K562 (cell line): Measurements from ENCODE around the gene CCR6. TPM values are rescaled to one million over a fixed set of nuclear protein-coding genes. Genes with fewer than 3 reads are reported as not detected.

ENCODE experiments used
- BRD9 ChIP-seq: fragments of 450-650 bp; IDR thresholded peaks from 2 replicates; pipeline ENCODE4 v1.6.1; 2018; ENCODE audit warnings: low read depth; ENCODE audit not compliant: partially characterized antibody
- C11orf30 ChIP-seq: fragments of 450-650 bp; IDR thresholded peaks from 2 replicates; pipeline ENCODE4 v1.6.1; 2016; ENCODE audit warnings: low read depth, mild to moderate bottlenecking
- CBX3 ChIP-seq, 2 experiments: IDR thresholded peaks; 1 replicate in 1 of 2; 2 replicates in 1 of 2; pipeline ENCODE4 v1.6.1; 2012; ENCODE audit warnings: inconsistent platforms in 2 of 2, low read length in 2 of 2, borderline replicate concordance in 1 of 2, control low read depth in 1 of 2
- CC2D1A ChIP-seq: fragments of 450-650 bp; IDR thresholded peaks from 2 replicates; pipeline ENCODE4 v1.6.1; 2017; ENCODE audit warnings: mild to moderate bottlenecking
- FOXK1 ChIP-seq: sonication (generic); formaldehyde crosslinking; IDR thresholded peaks from 2 replicates; pipeline ENCODE4 v1.8.0; 2022; ENCODE audit warnings: missing genetic modification reagents, mild to moderate bottlenecking, borderline replicate concordance
- HDAC3 ChIP-seq: fragments of 450-650 bp; IDR thresholded peaks from 2 replicates; pipeline ENCODE4 v1.6.1; 2018; ENCODE audit warnings: borderline replicate concordance, mild to moderate bottlenecking, moderate library complexity; ENCODE audit not compliant: partially characterized antibody
- HIVEP1 ChIP-seq: fragments of 250-450 bp; sonication (Bioruptor Pico); IDR thresholded peaks from 2 replicates; pipeline ENCODE4 v1.4.0; 2020; ENCODE audit warnings: mild to moderate bottlenecking
- JUN ChIP-seq, 2 experiments: sonication (generic) in 1 of 2; formaldehyde crosslinking in 1 of 2; IDR thresholded peaks; 2 replicates each; pipeline versions ENCODE4 v1.6.1 to v1.8.0; 2012 to 2022; ENCODE audit warnings: borderline replicate concordance in 2 of 2, mild to moderate bottlenecking in 2 of 2, improper control_type of control experiment in 1 of 2, low read depth in 1 of 2, low read length in 1 of 2, missing genetic modification reagents in 1 of 2
- KDM5B ChIP-seq: fragments of 200-600 bp; sonication (generic); IDR thresholded peaks from 2 replicates; pipeline ENCODE4 v1.6.1; 2012; ENCODE audit warnings: low read depth, mild to moderate bottlenecking, moderate library complexity, low read length, control low read depth, inconsistent platforms; ENCODE audit not compliant: insufficient replicate concordance
- NCOA1 ChIP-seq: fragments of 450-650 bp; IDR thresholded peaks from 2 replicates; pipeline ENCODE4 v1.6.1; 2016; ENCODE audit warnings: low read depth
- POLR2H ChIP-seq: IDR thresholded peaks from 2 replicates; pipeline ENCODE4 v1.6.1; 2016; ENCODE audit warnings: missing genetic modification characterization, low read depth, mild to moderate bottlenecking, control low read depth, missing compliant biosample characterization, moderate library complexity
- PTTG1 ChIP-seq: fragments of 450-650 bp; IDR thresholded peaks from 2 replicates; pipeline ENCODE4 v1.6.1; 2016; ENCODE audit warnings: low read depth, mild to moderate bottlenecking, missing genetic modification characterization, missing compliant biosample characterization
- RBBP5 ChIP-seq: fragments of 200-600 bp; sonication (generic); IDR thresholded peaks from 2 replicates; pipeline ENCODE4 v1.6.1; 2012; ENCODE audit warnings: borderline replicate concordance, mild to moderate bottlenecking, low read length, control low read depth, inconsistent platforms; ENCODE audit not compliant: insufficient read depth, poor library complexity, severe bottlenecking
- SRSF9 ChIP-seq: fragments of 200-400 bp; formaldehyde crosslinking; IDR thresholded peaks from 2 replicates; pipeline ENCODE4 v1.6.1; 2017; ENCODE audit warnings: low read depth, low read length, borderline replicate concordance
- TAF9B ChIP-seq: fragments of 450-650 bp; IDR thresholded peaks from 2 replicates; pipeline ENCODE4 v1.6.1; 2018; ENCODE audit warnings: mild to moderate bottlenecking; ENCODE audit not compliant: partially characterized antibody
- ZBED1 ChIP-seq: IDR thresholded peaks from 2 replicates; pipeline ENCODE4 v1.6.1; 2014
- ZNF75A ChIP-seq: fragments of 450-650 bp; formaldehyde crosslinking; IDR thresholded peaks from 2 replicates; pipeline ENCODE4 v1.4.0; 2020; ENCODE audit warnings: mild to moderate bottlenecking
- ZNF77 ChIP-seq: fragments of 250-450 bp; sonication (Bioruptor Pico); IDR thresholded peaks from 2 replicates; pipeline ENCODE4 v1.5.0; 2020
- polyA plus RNA-seq, 8 experiments: library from polyadenylated mRNA; depleted of rRNA in 4 of 8; stranded (reverse) in 5 of 8; unstranded in 3 of 8; fragments of >200 nt; fragmentation: Nextera tagmentation in 2 of 8; fragmentation: Illumina TruSeq in 1 of 8; extraction: Ambion mirVana in 2 of 8; extraction: Trizol in 1 of 8; gene quantifications; 2 replicates each; pipeline versions ENCODE4 v1.2.1 to v1.2.3, GENCODE V29; 2011 to 2014; ENCODE audit warnings: inconsistent platforms in 1 of 8, missing spikeins in 1 of 8
- total RNA-seq, 7 experiments: library from RNA; depleted of rRNA in 6 of 7; stranded (reverse); fragments of >200 nt in 6 of 7; fragmentation: Illumina TruSeq in 2 of 7; extraction: Trizol in 2 of 7; gene quantifications; 2 replicates each; pipeline versions ENCODE4 v1.2.1 to v1.2.3, GENCODE V29; 2011 to 2021; ENCODE audit warnings: low replicate concordance in 1 of 7
- TF ChIP-seq, protein P1 (sequence below): fragments of 450-650 bp; formaldehyde crosslinking; IDR thresholded peaks from 2 replicates; pipeline ENCODE4 v1.4.0; 2020; ENCODE audit warnings: mild to moderate bottlenecking
- TF ChIP-seq, protein P2 (sequence below), 2 experiments: IDR thresholded peaks; 2 replicates each; pipeline ENCODE4 v1.6.1; 2012; ENCODE audit warnings: improper control_type of control experiment in 2 of 2, low read depth in 2 of 2, low read length in 2 of 2, borderline replicate concordance in 1 of 2
- TF ChIP-seq, protein P3 (sequence below): fragments of 450-650 bp; IDR thresholded peaks from 2 replicates; pipeline ENCODE4 v1.6.1; 2016; ENCODE audit warnings: borderline replicate concordance
- TF ChIP-seq, protein P4 (sequence below): fragments of 450-650 bp; IDR thresholded peaks from 2 replicates; pipeline ENCODE4 v1.7.0; 2016; ENCODE audit warnings: borderline replicate concordance

CCR6 gene
- total and polyA plus RNA-seq, 9 of the 15 experiments (the other 6 are each of a cell fraction or from before 2014, with no cell fraction given) = not detected

DNA sequence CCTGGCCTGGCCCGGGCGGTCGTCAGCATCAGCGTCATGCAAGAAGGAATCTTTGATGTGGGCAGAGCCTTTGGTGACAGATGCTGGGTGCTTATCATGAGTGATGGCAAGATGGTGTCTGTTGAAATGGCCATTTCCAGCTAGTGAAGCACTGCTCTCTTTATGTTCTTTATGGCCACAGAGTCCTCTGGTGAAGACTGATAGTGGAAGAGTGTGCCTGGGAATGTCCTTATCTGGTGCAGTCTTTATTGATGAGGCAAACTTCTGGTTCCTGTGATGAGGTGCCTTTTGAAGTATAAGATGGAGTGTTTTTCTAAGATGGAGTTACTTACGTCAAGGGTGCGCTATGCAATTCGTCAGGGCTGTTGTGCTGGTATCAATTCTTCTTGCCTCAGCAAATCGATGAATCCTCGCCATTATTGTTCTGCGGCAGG, 22.6 kb upstream of the CCR6 start (continued):
- TF ChIP-seq CC2D1A (no peak), RBBP5 (no peak), C11orf30 (no peak), KDM5B (no peak), POLR2H (no peak), ZBED1 (no peak), NCOA1 (no peak), FOXK1 (no peak), CBX3 (IDR thresholded peaks at IDR 0.05; ENCODE audit: borderline replicate concordance in 1 of 2, low read length in 2 of 2) (no peak), JUN (IDR thresholded peaks at IDR 0.05; ENCODE audit: borderline replicate concordance, low read depth, low read length) (no peak), JUN (CRISPR knock-in tag; IDR thresholded peaks at IDR 0.05; ENCODE audit: borderline replicate concordance) (peak; percentile 47; the same call in 1 of the 2 replicates), HDAC3 (peak; percentile 38), ZNF77 (CRISPR knock-in tag) (no peak), HIVEP1 (no peak), ZNF75A (CRISPR knock-in tag) (no peak), PTTG1 (tag) (no peak), TAF9B (no peak), BRD9 (no peak), SRSF9 (no peak)
- TF ChIP-seq, protein P1, sequence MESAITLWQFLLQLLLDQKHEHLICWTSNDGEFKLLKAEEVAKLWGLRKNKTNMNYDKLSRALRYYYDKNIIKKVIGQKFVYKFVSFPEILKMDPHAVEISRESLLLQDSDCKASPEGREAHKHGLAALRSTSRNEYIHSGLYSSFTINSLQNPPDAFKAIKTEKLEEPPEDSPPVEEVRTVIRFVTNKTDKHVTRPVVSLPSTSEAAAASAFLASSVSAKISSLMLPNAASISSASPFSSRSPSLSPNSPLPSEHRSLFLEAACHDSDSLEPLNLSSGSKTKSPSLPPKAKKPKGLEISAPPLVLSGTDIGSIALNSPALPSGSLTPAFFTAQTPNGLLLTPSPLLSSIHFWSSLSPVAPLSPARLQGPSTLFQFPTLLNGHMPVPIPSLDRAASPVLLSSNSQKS (CRISPR knock-in tag) = no peak
- TF ChIP-seq, protein P2, sequence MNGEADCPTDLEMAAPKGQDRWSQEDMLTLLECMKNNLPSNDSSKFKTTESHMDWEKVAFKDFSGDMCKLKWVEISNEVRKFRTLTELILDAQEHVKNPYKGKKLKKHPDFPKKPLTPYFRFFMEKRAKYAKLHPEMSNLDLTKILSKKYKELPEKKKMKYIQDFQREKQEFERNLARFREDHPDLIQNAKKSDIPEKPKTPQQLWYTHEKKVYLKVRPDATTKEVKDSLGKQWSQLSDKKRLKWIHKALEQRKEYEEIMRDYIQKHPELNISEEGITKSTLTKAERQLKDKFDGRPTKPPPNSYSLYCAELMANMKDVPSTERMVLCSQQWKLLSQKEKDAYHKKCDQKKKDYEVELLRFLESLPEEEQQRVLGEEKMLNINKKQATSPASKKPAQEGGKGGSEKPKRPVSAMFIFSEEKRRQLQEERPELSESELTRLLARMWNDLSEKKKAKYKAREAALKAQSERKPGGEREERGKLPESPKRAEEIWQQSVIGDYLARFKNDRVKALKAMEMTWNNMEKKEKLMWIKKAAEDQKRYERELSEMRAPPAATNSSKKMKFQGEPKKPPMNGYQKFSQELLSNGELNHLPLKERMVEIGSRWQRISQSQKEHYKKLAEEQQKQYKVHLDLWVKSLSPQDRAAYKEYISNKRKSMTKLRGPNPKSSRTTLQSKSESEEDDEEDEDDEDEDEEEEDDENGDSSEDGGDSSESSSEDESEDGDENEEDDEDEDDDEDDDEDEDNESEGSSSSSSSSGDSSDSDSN (IDR thresholded peaks at IDR 0.05; ENCODE audit: borderline replicate concordance in 1 of 2, low read depth in 2 of 2, low read length in 2 of 2) = no peak
- TF ChIP-seq, protein P3, sequence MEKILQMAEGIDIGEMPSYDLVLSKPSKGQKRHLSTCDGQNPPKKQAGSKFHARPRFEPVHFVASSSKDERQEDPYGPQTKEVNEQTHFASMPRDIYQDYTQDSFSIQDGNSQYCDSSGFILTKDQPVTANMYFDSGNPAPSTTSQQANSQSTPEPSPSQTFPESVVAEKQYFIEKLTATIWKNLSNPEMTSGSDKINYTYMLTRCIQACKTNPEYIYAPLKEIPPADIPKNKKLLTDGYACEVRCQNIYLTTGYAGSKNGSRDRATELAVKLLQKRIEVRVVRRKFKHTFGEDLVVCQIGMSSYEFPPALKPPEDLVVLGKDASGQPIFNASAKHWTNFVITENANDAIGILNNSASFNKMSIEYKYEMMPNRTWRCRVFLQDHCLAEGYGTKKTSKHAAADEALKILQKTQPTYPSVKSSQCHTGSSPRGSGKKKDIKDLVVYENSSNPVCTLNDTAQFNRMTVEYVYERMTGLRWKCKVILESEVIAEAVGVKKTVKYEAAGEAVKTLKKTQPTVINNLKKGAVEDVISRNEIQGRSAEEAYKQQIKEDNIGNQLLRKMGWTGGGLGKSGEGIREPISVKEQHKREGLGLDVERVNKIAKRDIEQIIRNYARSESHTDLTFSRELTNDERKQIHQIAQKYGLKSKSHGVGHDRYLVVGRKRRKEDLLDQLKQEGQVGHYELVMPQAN = no peak
- TF ChIP-seq, protein P4, sequence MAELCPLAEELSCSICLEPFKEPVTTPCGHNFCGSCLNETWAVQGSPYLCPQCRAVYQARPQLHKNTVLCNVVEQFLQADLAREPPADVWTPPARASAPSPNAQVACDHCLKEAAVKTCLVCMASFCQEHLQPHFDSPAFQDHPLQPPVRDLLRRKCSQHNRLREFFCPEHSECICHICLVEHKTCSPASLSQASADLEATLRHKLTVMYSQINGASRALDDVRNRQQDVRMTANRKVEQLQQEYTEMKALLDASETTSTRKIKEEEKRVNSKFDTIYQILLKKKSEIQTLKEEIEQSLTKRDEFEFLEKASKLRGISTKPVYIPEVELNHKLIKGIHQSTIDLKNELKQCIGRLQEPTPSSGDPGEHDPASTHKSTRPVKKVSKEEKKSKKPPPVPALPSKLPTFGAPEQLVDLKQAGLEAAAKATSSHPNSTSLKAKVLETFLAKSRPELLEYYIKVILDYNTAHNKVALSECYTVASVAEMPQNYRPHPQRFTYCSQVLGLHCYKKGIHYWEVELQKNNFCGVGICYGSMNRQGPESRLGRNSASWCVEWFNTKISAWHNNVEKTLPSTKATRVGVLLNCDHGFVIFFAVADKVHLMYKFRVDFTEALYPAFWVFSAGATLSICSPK = no peak
